Stimulated activated CD8-positive, alpha-beta memory T cell treated with anti-CD3 and anti-CD28 coated beads, Interleukin-4, amount 100 ng/mL, for 1 hour (primary cell): ENCODE measurements around the gene PADI1.

Source experiments
- DNase-seq, 2 donors: peaks; one replicate each; pipeline ENCODE4 v3.0.0-alpha.2; 2020; ENCODE audit warnings: low read depth in 2 of 2, low spot score in 1 of 2

PADI1 gene

DNA sequence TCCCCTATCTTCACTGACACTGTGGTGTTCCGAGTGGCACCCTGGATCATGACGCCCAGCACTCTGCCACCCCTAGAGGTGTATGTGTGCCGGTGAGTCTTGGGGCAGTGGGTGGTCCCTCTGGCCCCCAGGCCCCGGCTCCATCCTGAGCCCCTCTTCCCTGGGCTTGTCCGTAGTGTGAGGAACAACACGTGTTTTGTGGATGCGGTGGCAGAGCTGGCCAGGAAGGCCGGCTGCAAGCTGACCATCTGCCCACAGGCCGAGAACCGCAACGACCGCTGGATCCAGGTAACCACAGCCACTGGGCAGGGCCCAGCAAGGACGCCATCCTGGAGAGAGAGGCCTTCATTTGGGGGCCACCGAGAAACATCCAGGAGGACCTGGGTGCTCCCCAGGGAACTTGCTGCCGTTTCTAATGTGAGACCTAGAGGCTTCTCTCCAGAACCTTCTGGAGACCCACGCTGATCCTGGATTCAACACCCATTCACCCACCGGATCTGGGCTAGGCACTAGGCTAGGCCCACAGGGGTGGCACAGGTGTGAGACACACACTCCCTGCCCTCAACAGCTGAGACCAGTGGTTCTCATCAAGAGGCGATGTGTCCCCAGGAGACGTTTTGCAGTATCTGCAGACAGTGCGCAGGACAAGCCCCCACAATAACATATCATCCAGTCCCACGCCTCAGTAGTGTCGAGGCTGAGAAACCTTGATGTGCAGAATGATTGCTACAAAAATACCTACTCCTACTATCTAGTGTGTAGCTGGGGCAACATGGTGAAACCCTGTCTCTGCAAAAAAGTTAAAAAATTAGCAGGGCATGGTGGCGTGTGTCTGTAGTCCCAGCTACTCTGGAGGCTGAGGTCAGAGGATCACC lies 66.2 kb downstream of the PADI1 start:
- no peak for DNase-seq

DNA sequence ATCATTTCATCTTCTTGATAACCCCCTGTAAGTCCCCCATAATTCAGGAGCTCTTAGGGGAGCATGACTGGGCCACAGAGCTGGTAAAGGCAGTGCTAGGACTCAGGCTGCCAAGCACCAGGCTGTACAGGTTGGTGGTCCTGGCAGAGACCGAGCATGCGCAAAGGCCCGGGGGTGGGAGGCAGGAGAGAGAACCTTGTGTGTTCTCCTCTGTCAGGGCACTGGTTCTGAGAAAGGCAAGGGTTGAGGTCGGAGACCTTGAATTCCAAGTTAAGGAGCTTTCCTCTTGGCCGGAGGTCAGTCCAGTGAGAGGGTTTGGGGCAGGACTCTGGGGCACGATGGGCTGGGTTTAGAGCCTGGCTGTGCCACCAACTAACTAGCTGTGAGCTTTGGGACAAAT lies 67.1 kb downstream of the PADI1 start:
- no peak for DNase-seq

DNA sequence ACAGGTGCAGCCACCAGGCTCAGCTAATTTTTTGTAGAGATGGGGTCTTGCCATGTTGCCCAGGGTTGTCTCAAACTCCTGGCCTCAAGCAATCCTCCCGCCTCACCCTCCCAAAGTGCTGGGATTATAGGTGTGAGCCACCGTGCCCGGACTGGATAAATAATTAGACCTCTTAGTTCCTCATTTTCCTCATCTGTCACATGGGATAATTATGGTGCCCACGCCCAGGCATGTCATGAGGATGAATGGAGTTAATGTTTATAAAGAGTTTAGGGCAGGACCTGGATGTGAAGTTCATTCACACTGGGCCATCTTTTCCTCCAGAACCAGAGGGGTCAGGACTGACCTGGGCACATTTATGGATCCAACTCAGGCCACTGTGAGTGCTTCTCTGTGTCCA lies 67.7 kb downstream of the PADI1 start:
- no peak for DNase-seq

DNA sequence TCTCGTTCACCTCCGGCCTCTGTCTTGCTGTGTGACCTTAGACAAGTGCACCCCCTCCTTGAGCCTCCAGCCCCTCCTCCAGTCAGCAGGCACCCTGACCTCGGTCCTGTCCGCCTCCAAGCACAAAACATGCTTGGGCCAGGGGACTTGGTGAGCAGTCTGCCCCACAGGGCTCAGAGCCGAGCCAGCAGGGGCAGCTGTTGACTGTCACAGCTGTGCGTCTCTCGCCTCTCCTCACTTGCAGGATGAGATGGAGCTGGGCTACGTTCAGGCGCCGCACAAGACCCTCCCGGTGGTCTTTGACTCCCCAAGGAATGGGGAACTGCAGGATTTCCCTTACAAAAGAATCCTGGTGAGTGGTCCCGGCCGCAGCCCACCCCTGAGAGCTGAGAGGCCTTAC lies 68.2 kb downstream of the PADI1 start:
- no peak for DNase-seq

DNA sequence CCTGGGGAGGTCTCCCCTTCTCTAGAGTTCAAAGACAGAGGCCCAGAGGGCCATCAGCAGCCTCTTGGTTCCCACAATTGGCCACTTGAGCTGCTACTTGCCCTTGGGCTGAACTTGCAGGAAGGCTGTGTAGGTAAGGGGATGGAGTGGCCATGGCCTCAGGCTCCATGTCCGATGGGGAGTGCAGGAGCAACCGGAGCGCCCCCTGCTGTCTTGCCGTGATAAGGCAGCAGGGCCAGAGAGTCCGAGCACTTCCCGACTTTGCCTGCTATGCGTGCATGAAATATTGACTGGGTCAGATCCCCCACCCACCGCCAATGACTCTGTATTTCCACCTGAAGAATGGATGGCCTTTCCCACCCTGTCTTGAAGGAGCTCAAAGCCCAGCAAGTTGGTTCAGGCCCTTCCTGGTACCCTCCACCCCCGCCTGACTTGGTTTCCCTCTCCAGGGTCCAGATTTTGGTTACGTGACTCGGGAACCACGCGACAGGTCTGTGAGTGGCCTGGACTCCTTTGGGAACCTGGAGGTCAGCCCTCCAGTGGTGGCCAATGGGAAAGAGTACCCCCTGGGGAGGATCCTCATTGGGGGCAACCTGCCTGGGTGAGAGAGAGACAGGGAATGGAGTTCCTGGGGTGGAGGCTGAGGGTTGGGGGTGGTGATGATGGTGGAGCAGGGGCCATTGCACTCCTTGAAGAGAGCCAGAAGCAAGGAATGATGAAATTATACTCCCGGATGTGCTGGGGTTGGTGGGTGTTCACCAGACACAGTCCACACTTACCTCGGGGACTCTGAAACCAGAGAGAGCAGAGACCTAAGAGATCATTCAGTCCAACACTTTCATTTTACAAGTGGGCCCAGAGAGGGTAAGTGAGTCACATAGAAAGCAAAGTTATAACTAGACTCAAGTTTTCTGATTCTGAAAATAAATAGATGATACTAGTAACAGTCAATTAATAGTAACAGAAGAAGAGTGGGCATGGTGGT lies 69.5 kb downstream of the PADI1 start:
- DNase-seq, result no peak

DNA sequence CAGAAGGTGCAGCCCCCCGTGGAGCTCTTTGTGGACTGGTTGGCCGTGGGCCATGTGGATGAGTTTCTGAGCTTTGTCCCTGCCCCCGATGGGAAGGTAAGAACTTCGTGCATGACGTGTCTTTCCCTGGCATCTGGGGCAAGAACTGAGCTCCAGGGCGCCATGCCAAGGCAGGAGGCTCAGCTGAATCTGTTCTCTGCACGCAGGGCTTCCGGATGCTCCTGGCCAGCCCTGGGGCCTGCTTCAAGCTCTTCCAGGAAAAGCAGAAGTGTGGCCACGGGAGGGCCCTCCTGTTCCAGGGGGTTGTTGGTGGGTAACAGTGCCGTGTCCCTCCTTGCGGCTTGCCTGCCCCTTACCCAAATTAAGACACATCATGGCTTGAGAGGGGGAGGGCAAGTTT lies 71.6 kb downstream of the PADI1 start:
- DNase-seq, result no peak

DNA sequence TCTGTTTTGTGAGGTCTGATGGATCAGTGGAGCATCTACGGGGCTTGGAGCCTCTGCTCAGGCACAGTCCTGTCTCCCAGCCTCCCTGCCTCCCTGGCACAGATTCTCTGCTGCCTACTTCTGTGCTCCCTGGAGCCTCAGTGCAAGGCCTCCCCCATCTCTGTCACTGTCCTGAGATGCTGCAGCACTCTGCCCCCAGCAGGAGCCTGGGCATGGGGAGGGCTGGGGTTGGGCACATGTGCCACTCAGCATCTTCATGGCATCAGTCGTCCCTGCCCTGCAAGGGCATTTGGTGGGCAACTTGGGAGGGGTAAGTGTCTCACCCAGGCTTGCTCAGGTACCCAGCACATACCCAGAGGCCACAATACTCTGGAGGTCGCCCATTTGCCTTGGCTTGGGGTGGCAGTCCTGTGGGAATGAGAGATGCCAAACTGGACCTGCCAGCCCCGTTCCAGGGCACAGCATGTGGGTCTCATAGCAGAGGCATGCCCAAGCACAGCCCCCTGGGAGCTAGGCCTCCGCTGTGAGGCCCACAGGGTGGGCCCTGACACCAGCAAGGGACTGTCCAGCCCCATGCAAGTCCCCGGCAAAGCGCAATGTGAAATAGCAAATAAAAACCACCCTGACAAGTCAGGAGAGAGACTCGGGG lies 72.7 kb downstream of the PADI1 start:
- no peak for DNase-seq

DNA sequence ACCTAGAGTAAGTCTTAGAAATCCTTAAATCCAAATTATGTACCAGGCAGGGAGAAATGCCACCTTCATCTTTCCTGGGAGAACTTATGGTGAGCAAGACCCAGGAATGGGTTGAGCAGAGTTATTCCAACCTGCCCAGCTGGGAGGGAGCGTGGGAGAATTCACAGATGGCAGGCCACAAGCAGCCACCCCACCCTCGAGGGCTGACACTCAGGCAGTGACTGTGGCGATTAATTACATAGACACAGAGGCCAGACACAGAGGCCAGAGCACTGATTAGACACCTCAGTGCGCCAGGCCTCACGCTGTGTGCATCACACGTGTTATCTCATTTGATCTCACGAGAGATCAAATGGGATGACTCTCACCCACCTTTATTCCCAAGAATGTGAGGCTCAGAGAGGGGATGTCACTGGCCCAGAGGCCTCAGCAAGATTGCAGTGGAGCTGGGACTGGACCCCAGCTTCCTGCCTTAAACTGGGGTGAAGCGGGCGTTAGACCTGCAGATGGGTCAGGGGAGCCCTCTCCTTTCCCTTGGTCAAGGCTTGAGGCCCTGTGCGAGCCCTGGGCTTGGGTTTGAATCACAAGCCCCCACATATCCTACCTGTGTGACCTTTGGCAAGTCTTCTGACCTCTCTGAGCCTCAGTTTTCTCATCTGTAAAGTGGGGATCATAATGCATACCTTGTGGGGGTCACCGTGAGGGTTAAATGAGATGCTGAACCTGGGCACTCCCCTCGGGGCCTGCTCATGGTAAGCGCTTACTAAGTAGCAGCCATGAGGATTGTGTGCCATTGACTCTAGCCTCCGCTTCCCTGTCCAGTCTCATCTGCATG lies 74.3 kb downstream of the PADI1 start:
- no peak for DNase-seq

DNA sequence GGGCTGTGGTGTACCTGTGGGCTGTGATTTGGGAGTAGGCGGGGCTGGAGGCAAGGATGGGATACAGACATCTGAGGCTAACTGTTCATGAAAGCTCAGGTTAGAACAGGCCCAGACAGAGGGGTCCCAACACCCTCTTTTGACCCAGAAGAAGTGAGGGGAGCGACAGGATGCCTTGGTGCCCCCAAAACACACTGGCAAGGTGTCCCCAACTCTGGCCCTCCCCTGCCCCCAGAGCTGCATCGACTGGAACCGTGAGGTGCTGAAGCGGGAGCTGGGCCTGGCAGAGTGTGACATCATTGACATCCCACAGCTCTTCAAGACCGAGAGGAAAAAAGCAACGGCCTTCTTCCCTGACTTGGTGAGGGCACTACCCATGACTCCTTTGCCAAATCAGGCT lies 75.5 kb downstream of the PADI1 start:
- no peak for DNase-seq

DNA sequence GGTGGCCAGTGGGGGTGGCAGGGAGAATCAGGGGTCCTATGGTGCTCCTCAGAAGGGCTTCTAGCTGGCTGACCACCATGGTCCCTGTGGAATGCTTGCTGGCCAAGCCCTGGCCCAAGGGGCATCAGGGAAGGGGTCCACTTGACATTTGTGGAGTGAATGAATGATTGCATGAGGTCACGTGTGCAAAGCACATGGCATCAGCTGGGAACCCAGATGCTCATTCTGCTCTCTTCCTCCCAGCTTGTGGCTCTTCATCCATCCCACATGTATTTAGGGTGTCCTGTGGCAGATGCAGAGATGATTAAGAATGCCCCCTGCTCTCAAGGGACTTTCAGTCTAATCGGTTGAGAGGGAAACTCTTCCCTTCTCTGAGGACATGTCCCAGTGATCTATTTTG lies 76.0 kb downstream of the PADI1 start:
- DNase-seq, result no peak

DNA sequence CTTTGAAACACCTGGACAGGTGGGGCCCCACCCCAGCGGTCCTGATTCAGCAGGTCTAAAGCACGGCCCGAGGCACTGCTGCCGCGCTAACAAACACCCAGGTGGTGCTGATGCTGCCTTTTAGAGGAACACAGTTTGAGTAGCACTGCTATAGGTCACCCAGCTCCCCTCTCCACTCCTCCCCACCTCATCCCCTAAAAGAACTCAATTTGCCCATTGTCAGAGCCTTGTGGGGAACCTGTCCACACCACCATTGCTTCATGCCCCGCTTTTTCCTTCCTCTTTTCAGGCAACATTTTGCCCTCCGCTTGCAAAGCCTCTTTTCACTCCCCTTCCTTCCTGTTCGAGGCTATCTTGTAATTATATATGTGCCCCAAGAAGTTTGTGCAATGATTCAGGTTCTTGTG lies 76.8 kb downstream of the PADI1 start:
- DNase-seq, result no peak

DNA sequence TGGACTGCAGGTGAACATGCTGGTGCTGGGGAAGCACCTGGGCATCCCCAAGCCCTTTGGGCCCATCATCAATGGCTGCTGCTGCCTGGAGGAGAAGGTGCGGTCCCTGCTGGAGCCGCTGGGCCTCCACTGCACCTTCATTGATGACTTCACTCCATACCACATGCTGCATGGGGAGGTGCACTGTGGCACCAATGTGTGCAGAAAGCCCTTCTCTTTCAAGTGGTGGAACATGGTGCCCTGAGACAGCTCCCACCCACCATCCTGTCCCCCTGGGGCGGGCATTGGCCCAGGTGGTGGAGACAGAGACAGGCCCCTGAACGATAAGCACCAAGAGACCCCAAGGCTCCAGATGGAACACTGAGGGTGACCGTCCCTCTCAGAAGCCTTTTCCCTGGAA lies 77.9 kb downstream of the PADI1 start:
- DNase-seq, result no peak

DNA sequence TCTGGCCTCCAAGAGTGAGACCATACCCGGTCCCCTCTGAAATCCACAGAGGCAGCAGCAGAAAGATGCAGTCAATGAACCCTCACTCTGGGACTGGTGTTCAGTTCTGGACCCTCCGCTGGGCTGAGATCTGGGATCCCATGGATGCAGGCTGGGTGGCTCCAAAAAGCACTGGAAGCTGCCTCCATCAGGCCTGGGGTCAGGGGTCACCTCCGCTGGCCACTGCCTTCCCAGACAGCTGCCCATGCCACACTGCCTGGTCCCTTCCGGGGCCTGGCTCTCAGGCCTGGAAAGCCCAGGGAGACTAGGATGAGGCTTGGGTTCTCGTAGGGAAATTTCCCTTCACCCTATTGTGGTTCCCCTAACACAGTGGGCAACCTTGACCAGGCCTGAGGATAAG lies 81.7 kb downstream of the PADI1 start:
- DNase-seq, result no peak

DNA sequence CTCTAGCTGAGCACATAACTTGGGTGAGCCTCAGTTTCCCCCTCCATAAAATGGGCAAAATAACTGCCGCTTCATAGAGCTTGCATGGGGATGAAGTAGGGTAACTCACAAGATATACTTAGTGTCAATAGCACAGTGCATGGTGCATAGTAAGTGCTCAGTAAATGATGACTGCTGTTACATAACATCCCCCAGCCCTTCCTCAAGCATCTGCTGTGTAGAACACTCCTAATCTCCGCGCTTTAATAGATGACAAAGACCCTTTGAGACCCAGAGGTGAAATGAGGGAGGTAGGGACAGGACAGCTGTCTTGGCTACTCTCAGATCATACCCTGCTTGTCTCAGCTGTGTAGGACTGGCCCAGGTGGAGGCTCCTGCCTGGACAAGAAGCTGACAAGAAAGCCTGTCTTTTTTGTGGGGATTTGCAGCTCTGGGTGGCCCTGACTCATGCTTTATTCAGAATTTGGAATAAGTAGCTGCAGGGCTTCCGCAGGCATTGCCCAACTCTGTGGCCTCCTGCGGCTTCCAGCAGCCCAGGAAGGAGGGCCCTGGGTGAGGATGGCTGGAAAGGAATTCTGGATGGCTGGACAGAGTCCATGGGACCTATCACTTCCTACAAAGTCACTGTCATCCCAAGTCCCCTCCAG lies 82.3 kb downstream of the PADI1 start:
- DNase-seq, result no peak

DNA sequence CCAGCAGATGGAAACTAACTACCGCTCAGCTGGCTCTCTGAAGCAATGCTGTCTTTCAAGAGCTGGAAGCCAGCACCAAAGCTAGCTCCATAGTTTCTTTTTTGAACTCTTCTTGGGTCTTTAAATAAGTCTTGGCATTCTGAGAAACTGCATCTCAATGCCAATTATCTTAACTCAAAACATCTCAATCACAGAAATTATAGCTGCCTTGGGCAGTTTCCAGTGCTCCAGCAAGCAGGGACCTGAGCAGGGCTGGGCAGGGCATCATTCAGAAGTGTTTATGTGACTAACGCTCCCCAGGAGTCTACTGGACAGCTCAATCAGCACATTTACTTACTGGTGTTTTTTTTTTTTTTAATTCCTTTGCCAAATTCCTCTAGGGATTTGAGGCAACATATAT lies 84.8 kb downstream of the PADI1 start:
- DNase-seq, result no peak

DNA sequence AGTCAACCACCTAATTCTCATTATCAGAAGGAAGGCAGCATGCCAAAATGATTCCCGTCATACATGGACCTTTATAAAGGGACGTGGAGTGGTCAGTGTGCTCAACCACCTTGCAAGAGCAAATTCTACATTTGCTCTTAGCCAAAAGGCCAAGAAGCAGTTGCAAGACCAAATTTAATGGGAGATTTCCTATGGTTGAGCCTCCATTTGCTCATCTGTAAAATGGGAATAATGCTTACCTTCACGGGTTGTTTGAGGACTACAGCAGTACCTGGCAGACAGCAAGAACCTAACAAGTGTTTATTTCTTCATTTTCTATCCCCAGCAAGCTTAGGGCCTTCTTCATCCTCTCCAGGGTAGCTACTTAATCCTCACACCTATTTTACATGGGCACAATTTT lies 85.6 kb downstream of the PADI1 start:
- no peak for DNase-seq

DNA sequence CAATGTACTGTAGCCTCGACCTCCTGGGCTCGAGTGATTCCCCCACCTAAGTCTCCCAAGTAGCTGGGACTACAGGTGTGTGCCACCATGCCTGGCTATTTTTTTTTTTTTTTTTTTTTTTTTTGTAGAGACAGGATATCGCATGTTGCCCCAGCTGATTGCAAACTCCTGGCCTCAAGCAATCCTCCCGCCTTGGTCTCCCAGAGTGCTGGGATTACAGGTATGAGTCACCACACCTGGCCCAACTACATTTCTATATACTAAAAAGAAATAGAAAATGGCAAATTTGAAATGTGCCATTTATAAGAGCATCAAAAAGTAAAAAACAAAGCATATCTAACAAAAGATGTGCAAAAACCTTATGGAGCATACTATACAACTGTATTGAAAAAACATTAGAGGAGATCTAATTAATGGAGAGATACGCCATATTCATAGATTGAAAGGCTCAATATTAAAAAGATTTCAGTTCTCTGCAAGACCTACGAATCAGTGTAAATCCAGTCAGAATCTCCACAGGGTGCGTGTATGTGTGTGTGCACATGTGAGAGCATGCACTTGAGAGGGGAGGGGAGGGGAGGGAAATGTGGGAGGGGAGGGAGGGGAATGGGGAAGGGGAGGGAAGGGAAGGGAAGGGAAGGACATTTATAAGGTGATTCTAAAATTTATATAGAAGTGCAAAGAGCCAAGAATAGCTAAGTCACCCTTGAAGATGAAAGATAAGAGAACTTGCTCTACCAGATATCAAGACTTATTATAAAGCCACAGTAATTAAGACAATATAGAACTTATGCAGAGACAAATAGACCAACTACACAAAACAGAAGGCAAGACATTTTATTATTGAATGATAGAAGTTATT lies 87.6 kb downstream of the PADI1 start:
- DNase-seq, result no peak

DNA sequence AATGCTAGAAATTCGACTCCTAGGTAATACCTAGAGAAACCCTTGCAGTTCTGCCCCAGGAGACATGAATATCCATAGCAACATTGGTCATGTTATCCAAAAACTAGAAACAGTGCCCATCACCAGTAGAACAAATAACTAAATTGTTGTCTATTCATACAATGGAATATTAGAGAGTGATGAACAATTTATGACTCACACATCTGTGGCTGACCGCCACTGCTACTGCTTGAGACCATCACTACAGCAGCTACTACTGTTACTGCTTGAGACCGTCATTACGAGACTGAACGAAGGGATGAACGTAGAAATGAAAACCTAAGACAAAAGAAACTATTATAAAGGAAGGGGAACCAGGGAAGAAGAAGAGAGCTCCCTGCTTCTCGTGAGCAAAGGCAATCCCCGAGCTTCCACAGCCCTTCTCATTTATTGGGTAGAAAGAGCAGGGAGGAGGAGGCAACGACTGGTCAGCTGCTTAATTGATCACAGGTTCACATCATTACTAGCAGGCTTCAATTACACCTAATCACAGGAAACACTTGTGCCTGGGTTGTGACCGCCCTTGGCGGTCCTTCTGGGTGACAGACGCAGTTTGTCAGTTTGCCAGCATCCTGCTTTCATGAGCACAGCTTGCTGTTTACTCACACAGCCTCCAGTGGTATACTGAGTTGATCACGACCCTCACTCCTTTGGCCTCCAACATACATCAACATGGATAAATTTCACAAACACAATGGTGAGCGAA lies 88.9 kb downstream of the PADI1 start:
- no peak for DNase-seq

DNA sequence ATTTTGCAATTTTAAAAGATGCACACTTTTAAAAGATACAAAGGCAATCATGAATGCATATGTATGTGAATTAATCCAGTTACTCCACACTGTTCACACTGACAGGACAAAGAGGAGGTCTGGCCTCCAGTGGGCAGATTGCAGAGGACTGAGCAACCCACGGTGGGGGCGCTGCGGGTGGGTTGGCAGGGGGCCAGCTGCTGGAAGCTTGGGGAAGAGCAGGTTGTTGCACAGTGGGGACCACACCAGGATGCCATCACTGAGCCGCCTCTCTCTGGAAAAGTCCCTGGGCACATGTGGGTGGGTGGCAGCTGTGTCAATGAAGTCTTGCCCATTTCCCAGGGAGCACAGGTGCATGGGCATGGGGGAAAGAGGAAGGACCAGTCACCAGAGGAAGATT lies 90.4 kb downstream of the PADI1 start:
- no peak for DNase-seq
